ENCODE measurements around the gene FRMD3. TPM values are rescaled to one million over a fixed set of nuclear protein-coding genes. Genes with fewer than 3 reads are reported as not detected.

The FRMD3 gene
- total and polyA plus RNA-seq, 2 donors (not counting 1 experiment from before 2014, with no cell fraction given): 0.19 to 0.66 TPM

- Histone ChIP-seq H3K27ac (ENCODE audit: insufficient read depth, low read length) (no peak overlapping the region), H3K4me2 (ENCODE audit: extremely low read depth, insufficient read depth, low read length) (no peak overlapping the region), H3K4me3 (replicated peaks in 1 of 4; ENCODE audit: control extremely low read depth in 1 of 4, insufficient read depth in 1 of 4, low read depth in 3 of 4, low read length in 4 of 4) (no peak overlapping the region), H4K20me1 (ENCODE audit: control insufficient read depth, extremely low read depth, insufficient read depth, low read length) (peaks cover 1% of the 10 kb centered on the region), H3K9me3 (ENCODE audit: control insufficient read depth, insufficient read depth, low read depth, low read length) (no peaks in the 10 kb centered on the region), H3K36me3 (ENCODE audit: control insufficient read depth, insufficient read depth, low read length) (no peaks in the 10 kb centered on the region), H3K27me3 (ENCODE audit: control insufficient read depth, insufficient read depth, low read length) (no peaks in the 10 kb centered on the region), H3K79me2 (ENCODE audit: control insufficient read depth, insufficient read depth, low read length) (no peaks in the 10 kb centered on the region), H2AFZ (ENCODE audit: low read length) (no peak overlapping the region), H3K9ac (ENCODE audit: insufficient read depth, low read length) (no peak overlapping the region), H3K4me1 (ENCODE audit: control insufficient read depth, extremely low read depth, insufficient read depth, low read length) (no peaks in the 10 kb centered on the region)
- DNase-seq (ENCODE audit: low read depth in 2 of 2): no peak
- no peak for TF ChIP-seq EZH2 (IDR thresholded peaks at IDR 0.05; ENCODE audit: low read length, missing control alignments)
- no peak for TF ChIP-seq CTCF (conservative IDR thresholded peaks at IDR 0.05 in 1 of 2, IDR thresholded peaks at IDR 0.05 in 1 of 2; ENCODE audit: low read depth in 1 of 2, low read length in 2 of 2)
Measured at GRCh38 chr9:83491413-83491812, 46.8 kb downstream of the FRMD3 start.

- H3K9me3 ChIP-seq (ENCODE audit: control insufficient read depth, insufficient read depth, low read depth, low read length): no peaks in the 10 kb centered on the region
- no peak overlapping the region for H3K4me2 ChIP-seq (ENCODE audit: extremely low read depth, insufficient read depth, low read length)
- H3K79me2 ChIP-seq (ENCODE audit: control insufficient read depth, insufficient read depth, low read length): no peaks in the 10 kb centered on the region
- H3K27ac ChIP-seq (ENCODE audit: insufficient read depth, low read length): no peak overlapping the region
- H3K9ac ChIP-seq (ENCODE audit: insufficient read depth, low read length): no peak overlapping the region
- DNase-seq (ENCODE audit: low read depth in 2 of 2): no peak
- H3K4me1 ChIP-seq (ENCODE audit: control insufficient read depth, extremely low read depth, insufficient read depth, low read length): no peaks in the 10 kb centered on the region
- no peaks in the 10 kb centered on the region for H3K27me3 ChIP-seq (ENCODE audit: control insufficient read depth, insufficient read depth, low read length)
- no peaks in the 10 kb centered on the region for H3K36me3 ChIP-seq (ENCODE audit: control insufficient read depth, insufficient read depth, low read length)
- H3K4me3 ChIP-seq (replicated peaks in 1 of 4; ENCODE audit: control extremely low read depth in 1 of 4, insufficient read depth in 1 of 4, low read depth in 3 of 4, low read length in 4 of 4): no peak overlapping the region
- TF ChIP-seq EZH2 (IDR thresholded peaks at IDR 0.05; ENCODE audit: low read length, missing control alignments) (no peak), CTCF (conservative IDR thresholded peaks at IDR 0.05 in 1 of 2, IDR thresholded peaks at IDR 0.05 in 1 of 2; ENCODE audit: low read depth in 1 of 2, low read length in 2 of 2) (no peak)
- peaks cover 1% of the 10 kb centered on the region for H4K20me1 ChIP-seq (ENCODE audit: control insufficient read depth, extremely low read depth, insufficient read depth, low read length)
- H2AFZ ChIP-seq (ENCODE audit: low read length): no peak overlapping the region
Measured at GRCh38 chr9:83489961-83490360, 48.2 kb downstream of the FRMD3 start.

GRCh38 chr9:83484990-83485389 lies 53.2 kb downstream of the FRMD3 start:
- no peaks in the 10 kb centered on the region for H3K27me3 ChIP-seq (ENCODE audit: control insufficient read depth, insufficient read depth, low read length)
- TF ChIP-seq EZH2 (IDR thresholded peaks at IDR 0.05; ENCODE audit: low read length, missing control alignments) (no peak), CTCF (conservative IDR thresholded peaks at IDR 0.05 in 1 of 2, IDR thresholded peaks at IDR 0.05 in 1 of 2; ENCODE audit: low read depth in 1 of 2, low read length in 2 of 2) (no peak)
- H3K9ac ChIP-seq (ENCODE audit: insufficient read depth, low read length): no peak overlapping the region
- no peak overlapping the region for H3K27ac ChIP-seq (ENCODE audit: insufficient read depth, low read length)
- DNase-seq (ENCODE audit: low read depth in 2 of 2): no peak
- H3K4me1 ChIP-seq (ENCODE audit: control insufficient read depth, extremely low read depth, insufficient read depth, low read length): no peaks in the 10 kb centered on the region
- H3K4me2 ChIP-seq (ENCODE audit: extremely low read depth, insufficient read depth, low read length): no peak overlapping the region
- H3K9me3 ChIP-seq (ENCODE audit: control insufficient read depth, insufficient read depth, low read depth, low read length): no peaks in the 10 kb centered on the region
- H3K4me3 ChIP-seq (replicated peaks in 1 of 4; ENCODE audit: control extremely low read depth in 1 of 4, insufficient read depth in 1 of 4, low read depth in 3 of 4, low read length in 4 of 4): no peak overlapping the region
- no peak overlapping the region for H2AFZ ChIP-seq (ENCODE audit: low read length)
- no peaks in the 10 kb centered on the region for H3K36me3 ChIP-seq (ENCODE audit: control insufficient read depth, insufficient read depth, low read length)
- H3K79me2 ChIP-seq (ENCODE audit: control insufficient read depth, insufficient read depth, low read length): no peaks in the 10 kb centered on the region
- H4K20me1 ChIP-seq (ENCODE audit: control insufficient read depth, extremely low read depth, insufficient read depth, low read length): peaks cover 1% of the 10 kb centered on the region

Measured in fibroblast of lung (primary cell).